ENCODE results near the gene EPHA5.

GRCh38 chr4:65645185-65645584 is 25.1 kb downstream of the EPHA5 start:
- TF ChIP-seq CTCF (IDR thresholded peaks at IDR 0.05) (no peak), POLR2A (IDR thresholded peaks at IDR 0.05) (no peak)
